ENCODE results near the gene FAXDC2. TPM values are rescaled to one million over a fixed set of nuclear protein-coding genes. Genes with fewer than 3 reads are reported as not detected.
A peak's percentile ranks its signal among the peaks of the same experiment; 100 is the strongest.

FAXDC2 gene
- total and polyA plus RNA-seq, 4 donors = 14.0 to 46.8 (median 28.2) TPM

DNA sequence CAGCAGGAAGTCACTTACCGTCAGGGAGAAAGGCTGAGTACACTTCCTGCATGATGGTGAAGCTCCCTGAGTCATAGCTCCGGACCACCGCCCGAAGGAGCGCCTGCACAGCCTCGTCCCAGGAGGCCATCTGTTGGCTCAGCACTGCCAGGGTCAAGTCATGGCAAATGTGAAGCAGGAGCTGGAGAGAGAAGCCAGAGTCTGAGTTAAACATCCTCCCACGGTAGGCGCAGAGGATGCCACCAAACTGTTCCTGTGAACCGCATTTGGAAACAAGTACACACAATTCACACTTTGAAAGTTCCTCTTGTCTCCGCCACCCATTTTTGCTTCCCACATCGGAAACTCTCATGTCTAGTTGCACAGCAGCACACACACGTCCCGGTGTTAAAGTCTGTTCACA, 42.0 kb upstream of the FAXDC2 start:
- Histone ChIP-seq H3K36me3 (ENCODE audit: control insufficient read depth in 1 of 2, insufficient read depth in 2 of 2, low read length in 1 of 2) (peaks cover 5 to 15% of the 10 kb centered on the region in 2 donors), H3K9me3 (ENCODE audit: control insufficient read depth, low read length) (peaks cover 5% of the 10 kb centered on the region), H3K4me1 (ENCODE audit: control insufficient read depth in 1 of 2, insufficient read depth in 2 of 2, low read length in 2 of 2) (no peaks in the 10 kb centered on the region), H3K4me3 (ENCODE audit: low read length in 2 of 2) (no peak overlapping the region), H3K27ac (ENCODE audit: low read depth in 1 of 2, low read length in 2 of 2) (no peak overlapping the region), H3K27me3 (ENCODE audit: control insufficient read depth in 1 of 2, insufficient read depth in 2 of 2, low read length in 1 of 2) (no peaks in the 10 kb centered on the region)
- no peak for DNase-seq
- no peak for ATAC-seq (ENCODE audit: low FRiP score)
- 83 to 85% methylated on average over 13 of the region's 13 CpGs for WGBS, 2 donors
- intact Hi-C loops (cut with DNase I) = no loop called here

DNA sequence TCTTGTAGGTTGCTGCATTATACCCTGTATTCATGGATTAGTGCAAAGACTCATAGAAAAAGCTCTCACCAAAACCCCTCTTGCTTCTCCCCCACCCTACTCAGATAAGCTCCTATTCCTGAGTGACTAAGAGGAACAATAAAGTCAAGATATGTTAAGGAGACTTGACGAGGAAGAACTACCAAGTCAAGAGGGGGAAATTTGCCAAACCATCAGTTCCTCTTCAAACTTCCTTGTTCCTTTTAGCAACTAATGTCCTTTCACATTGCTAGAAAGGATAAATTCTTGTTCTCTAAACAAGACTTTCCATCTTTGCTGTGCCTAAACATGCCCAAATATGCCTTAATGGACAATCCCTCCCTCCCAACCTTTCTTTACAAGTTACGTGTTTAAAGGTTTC, 35.0 kb upstream of the FAXDC2 start:
- Histone ChIP-seq H3K4me1 (ENCODE audit: control insufficient read depth in 1 of 2, insufficient read depth in 2 of 2, low read length in 2 of 2) (no peaks in the 10 kb centered on the region), H3K27me3 (ENCODE audit: control insufficient read depth in 1 of 2, insufficient read depth in 2 of 2, low read length in 1 of 2) (no peaks in the 10 kb centered on the region), H3K4me3 (ENCODE audit: low read length in 2 of 2) (no peak overlapping the region), H3K36me3 (ENCODE audit: control insufficient read depth in 1 of 2, insufficient read depth in 2 of 2, low read length in 1 of 2) (peaks cover 10 to 15% of the 10 kb centered on the region in 2 donors), H3K9me3 (ENCODE audit: control insufficient read depth, low read length) (peaks cover 8% of the 10 kb centered on the region), H3K27ac (ENCODE audit: low read depth in 1 of 2, low read length in 2 of 2) (no peak overlapping the region)
- intact Hi-C loops (cut with DNase I) = no loop called here
- no peak for ATAC-seq (ENCODE audit: low FRiP score)
- WGBS, 2 donors = 92 to 98% methylated on average over 2 of the region's 2 CpGs
- no peak for DNase-seq

DNA sequence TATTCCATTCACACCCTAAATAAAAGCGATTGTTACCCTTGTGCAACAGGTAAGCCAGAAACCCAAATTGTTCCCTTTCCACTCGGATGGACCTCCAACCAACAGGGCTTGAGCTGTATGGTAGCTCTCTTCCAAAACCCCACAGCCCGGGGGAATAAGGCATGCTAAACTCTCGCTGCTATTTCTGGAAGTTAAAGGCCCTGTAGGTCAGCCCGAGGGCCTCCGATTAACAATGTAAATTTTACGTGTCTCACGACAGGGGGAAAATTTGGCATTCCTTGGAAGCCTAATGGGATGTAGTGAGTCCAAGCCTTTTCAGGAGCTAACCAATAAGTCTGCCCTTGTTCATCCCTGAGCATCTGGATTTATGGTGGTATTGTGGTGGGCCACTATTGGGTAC, 34.0 kb upstream of the FAXDC2 start:
- WGBS, 2 donors = 93% methylated on average over 8 of the region's 8 CpGs
- no peak for DNase-seq
- Histone ChIP-seq H3K9me3 (ENCODE audit: control insufficient read depth, low read length) (peaks cover 8% of the 10 kb centered on the region), H3K4me3 (ENCODE audit: low read length in 2 of 2) (no peak overlapping the region), H3K27me3 (ENCODE audit: control insufficient read depth in 1 of 2, insufficient read depth in 2 of 2, low read length in 1 of 2) (no peaks in the 10 kb centered on the region), H3K27ac (ENCODE audit: low read depth in 1 of 2, low read length in 2 of 2) (no peak overlapping the region), H3K4me1 (ENCODE audit: control insufficient read depth in 1 of 2, insufficient read depth in 2 of 2, low read length in 2 of 2) (no peaks in the 10 kb centered on the region), H3K36me3 (ENCODE audit: control insufficient read depth in 1 of 2, insufficient read depth in 2 of 2, low read length in 1 of 2) (peaks cover 10 to 12% of the 10 kb centered on the region in 2 donors)
- no peak for ATAC-seq (ENCODE audit: low FRiP score)
- intact Hi-C loops (cut with DNase I) = no loop called here

DNA sequence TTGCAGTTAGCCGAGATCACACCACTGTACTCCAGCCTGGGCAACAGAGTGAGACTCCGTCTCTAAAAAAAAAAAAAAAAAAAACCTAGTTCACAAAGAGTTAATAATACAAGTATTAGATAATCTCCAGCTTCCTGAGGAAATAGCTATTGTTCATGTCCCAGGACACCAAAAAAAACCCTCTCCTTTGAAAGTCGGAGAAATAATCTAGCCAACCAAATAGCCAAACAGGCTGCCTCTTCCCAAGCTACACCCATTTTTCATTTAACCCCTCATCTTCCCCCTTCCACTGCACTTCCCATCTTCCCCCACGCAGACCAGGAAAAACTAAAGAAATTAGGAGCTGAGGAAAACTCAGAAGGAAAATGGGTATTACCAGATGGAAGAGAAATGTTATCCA, 31.6 kb upstream of the FAXDC2 start:
- H3K36me3 ChIP-seq (ENCODE audit: control insufficient read depth in 1 of 2, insufficient read depth in 2 of 2, low read length in 1 of 2) = peaks cover 4 to 5% of the 10 kb centered on the region in 2 donors
- H3K27ac ChIP-seq (ENCODE audit: low read depth in 1 of 2, low read length in 2 of 2) = no peak overlapping the region
- intact Hi-C loops (cut with DNase I) = no loop called here
- no peaks in the 10 kb centered on the region for H3K27me3 ChIP-seq (ENCODE audit: control insufficient read depth in 1 of 2, insufficient read depth in 2 of 2, low read length in 1 of 2)
- H3K4me3 ChIP-seq (ENCODE audit: low read length in 2 of 2) = no peak overlapping the region
- 73 to 76% methylated on average over 4 of the region's 4 CpGs for WGBS, 2 donors
- H3K4me1 ChIP-seq (ENCODE audit: control insufficient read depth in 1 of 2, insufficient read depth in 2 of 2, low read length in 2 of 2) = no peaks in the 10 kb centered on the region
- no peak for ATAC-seq (ENCODE audit: low FRiP score)
- peaks cover 8% of the 10 kb centered on the region for H3K9me3 ChIP-seq (ENCODE audit: control insufficient read depth, low read length)
- no peak for DNase-seq

DNA sequence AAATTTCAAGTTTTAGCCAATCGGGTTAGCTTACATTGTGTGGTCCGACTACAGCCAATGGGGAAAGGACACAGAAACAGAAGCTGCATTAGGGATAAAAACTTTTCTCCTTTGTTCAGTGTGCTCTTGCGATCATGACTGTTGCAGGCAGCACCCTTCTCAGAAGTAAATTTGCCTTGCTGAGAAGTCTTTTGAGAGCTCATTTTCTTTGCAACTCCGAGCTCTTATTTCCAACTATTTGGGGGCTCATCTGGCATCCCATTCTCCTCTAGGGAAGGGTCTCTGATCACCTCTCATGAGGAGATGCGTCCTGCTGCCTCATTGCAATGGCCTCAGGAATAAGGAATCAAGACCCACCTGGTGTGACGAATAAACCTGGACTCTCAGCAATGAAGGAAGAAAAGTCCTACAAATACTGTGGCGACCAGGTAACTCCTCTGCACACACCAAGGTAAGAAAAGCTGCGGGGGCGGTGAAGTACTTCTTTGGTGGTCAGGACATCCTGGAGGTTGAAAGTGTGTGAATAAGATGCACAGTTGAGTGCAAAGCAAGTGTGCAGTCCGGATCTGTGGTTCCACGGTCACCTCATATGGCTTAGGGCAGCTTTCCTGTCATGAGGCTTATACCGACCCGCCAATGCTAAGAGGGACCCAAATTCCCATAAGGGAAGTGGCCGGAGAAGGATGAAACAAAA, 28.4 kb upstream of the FAXDC2 start:
- intact Hi-C loops (cut with DNase I) = no loop called here
- DNase-seq (no peak), ATAC-seq (ENCODE audit: low FRiP score) (no peak)
- 94 to 98% methylated on average over 14 of the region's 14 CpGs for WGBS, 2 donors
- Histone ChIP-seq H3K4me1 (ENCODE audit: control insufficient read depth in 1 of 2, insufficient read depth in 2 of 2, low read length in 2 of 2) (no peaks in the 10 kb centered on the region), H3K27ac (ENCODE audit: low read depth in 1 of 2, low read length in 2 of 2) (no peak overlapping the region), H3K9me3 (ENCODE audit: control insufficient read depth, low read length) (peaks cover 4% of the 10 kb centered on the region), H3K27me3 (ENCODE audit: control insufficient read depth in 1 of 2, insufficient read depth in 2 of 2, low read length in 1 of 2) (no peaks in the 10 kb centered on the region), H3K4me3 (ENCODE audit: low read length in 2 of 2) (no peak overlapping the region), H3K36me3 (ENCODE audit: control insufficient read depth in 1 of 2, insufficient read depth in 2 of 2, low read length in 1 of 2) (peaks cover 0 to 6% of the 10 kb centered on the region in 2 donors)

DNA sequence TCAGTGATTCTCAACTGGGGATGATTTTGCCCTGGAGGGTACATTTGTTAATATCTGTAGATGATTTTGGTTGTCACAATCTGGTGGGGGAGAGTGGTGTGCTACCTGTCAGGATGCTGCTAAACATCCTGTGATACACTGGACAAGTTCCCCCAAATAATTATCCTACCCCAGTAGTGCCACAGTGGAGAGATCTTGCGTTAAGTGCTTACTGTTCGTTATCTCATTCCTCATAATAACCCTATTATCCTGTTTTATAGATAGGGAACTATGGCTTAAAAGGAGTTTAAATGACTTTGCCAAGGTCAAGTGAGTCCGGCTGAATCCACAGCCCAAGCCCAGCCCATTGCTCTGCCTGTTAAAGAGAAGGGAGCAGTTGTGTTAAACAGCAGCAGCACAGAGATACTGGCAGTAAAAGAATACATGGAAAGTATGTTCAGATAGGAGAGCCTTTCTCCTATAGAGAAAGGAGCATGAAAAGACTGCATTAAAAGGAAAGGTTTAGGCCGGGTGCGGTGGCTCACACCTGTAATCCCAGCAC, 23.5 kb upstream of the FAXDC2 start:
- peaks cover 3 to 13% of the 10 kb centered on the region in 2 donors for H3K36me3 ChIP-seq (ENCODE audit: control insufficient read depth in 1 of 2, insufficient read depth in 2 of 2, low read length in 1 of 2)
- H3K9me3 ChIP-seq (ENCODE audit: control insufficient read depth, low read length) = peaks cover 1% of the 10 kb centered on the region
- ATAC-seq (ENCODE audit: low FRiP score) (no peak), DNase-seq (no peak)
- H3K27ac ChIP-seq (ENCODE audit: low read depth in 1 of 2, low read length in 2 of 2) = peak overlapping the region in 1 of 2 donors; percentile 82
- intact Hi-C loops (cut with DNase I) = no loop called here
- H3K27me3 ChIP-seq (ENCODE audit: control insufficient read depth in 1 of 2, insufficient read depth in 2 of 2, low read length in 1 of 2) = no peaks in the 10 kb centered on the region
- WGBS, 2 donors = 90 to 95% methylated on average over 5 of the region's 5 CpGs
- no peak overlapping the region for H3K4me3 ChIP-seq (ENCODE audit: low read length in 2 of 2)
- H3K4me1 ChIP-seq (ENCODE audit: control insufficient read depth in 1 of 2, insufficient read depth in 2 of 2, low read length in 2 of 2) = no peaks in the 10 kb centered on the region

DNA sequence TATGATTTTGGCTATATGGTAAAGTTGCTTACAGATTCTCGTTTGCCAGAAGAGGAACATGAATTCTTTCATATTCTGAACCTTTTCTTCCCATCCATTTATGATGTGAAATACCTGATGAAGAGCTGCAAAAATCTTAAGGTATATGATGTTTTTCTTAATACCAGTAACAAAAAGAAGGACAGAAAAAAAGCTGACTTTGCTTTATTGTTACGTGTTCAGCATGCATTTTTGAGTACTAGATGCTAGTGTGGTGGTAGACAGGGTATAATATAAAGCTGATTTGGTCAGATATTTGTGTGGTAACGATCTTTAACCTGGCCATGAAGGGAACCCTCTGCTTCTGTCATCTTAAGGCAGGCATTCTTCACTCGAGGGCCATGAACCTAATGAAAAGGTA, 21.3 kb upstream of the FAXDC2 start:
- DNase-seq (no peak), ATAC-seq (ENCODE audit: low FRiP score) (no peak)
- H3K27me3 ChIP-seq (ENCODE audit: control insufficient read depth in 1 of 2, insufficient read depth in 2 of 2, low read length in 1 of 2) = no peaks in the 10 kb centered on the region
- intact Hi-C loops (cut with DNase I) = no loop called here
- 88 to 92% methylated on average over 4 of the region's 4 CpGs for WGBS, 2 donors
- H3K4me1 ChIP-seq (ENCODE audit: control insufficient read depth in 1 of 2, insufficient read depth in 2 of 2, low read length in 2 of 2) = no peaks in the 10 kb centered on the region
- H3K9me3 ChIP-seq (ENCODE audit: control insufficient read depth, low read length) = no peaks in the 10 kb centered on the region
- H3K4me3 ChIP-seq (ENCODE audit: low read length in 2 of 2) = no peak overlapping the region
- peak overlapping the region in 1 of 2 donors; percentile 24 for H3K27ac ChIP-seq (ENCODE audit: low read depth in 1 of 2, low read length in 2 of 2)
- peaks cover 3 to 12% of the 10 kb centered on the region in 2 donors for H3K36me3 ChIP-seq (ENCODE audit: control insufficient read depth in 1 of 2, insufficient read depth in 2 of 2, low read length in 1 of 2)

DNA sequence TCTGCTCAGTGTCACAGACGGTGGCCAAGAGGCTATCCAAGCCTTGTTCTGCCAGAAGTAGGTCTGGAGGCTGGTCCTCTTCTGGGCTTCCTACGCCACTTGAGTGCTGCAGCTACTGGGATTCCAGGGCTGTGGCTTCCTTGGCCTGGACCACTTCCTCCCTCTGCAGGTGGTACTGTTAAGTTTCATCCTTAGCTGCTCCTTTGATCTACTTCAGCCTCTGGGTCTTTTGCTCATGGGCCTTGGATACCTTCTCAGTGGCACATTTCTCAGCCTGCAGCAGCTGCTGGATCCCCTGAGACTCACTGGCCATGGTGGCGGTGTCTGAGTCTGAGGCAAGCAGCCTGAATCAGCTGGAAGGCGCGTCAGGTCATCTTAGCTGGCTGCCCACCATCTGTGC, 18.3 kb upstream of the FAXDC2 start:
- Histone ChIP-seq H3K9me3 (ENCODE audit: control insufficient read depth, low read length) (no peaks in the 10 kb centered on the region), H3K4me1 (ENCODE audit: control insufficient read depth in 1 of 2, insufficient read depth in 2 of 2, low read length in 2 of 2) (no peaks in the 10 kb centered on the region), H3K36me3 (ENCODE audit: control insufficient read depth in 1 of 2, insufficient read depth in 2 of 2, low read length in 1 of 2) (peaks cover 8 to 9% of the 10 kb centered on the region in 2 donors), H3K27me3 (ENCODE audit: control insufficient read depth in 1 of 2, insufficient read depth in 2 of 2, low read length in 1 of 2) (no peaks in the 10 kb centered on the region), H3K4me3 (ENCODE audit: low read length in 2 of 2) (no peak overlapping the region), H3K27ac (ENCODE audit: low read depth in 1 of 2, low read length in 2 of 2) (no peak overlapping the region)
- no peak for DNase-seq
- 84 to 85% methylated on average over 5 of the region's 5 CpGs for WGBS, 2 donors
- intact Hi-C loops (cut with DNase I) = no loop called here
- ATAC-seq (ENCODE audit: low FRiP score) = peak; percentile 12

DNA sequence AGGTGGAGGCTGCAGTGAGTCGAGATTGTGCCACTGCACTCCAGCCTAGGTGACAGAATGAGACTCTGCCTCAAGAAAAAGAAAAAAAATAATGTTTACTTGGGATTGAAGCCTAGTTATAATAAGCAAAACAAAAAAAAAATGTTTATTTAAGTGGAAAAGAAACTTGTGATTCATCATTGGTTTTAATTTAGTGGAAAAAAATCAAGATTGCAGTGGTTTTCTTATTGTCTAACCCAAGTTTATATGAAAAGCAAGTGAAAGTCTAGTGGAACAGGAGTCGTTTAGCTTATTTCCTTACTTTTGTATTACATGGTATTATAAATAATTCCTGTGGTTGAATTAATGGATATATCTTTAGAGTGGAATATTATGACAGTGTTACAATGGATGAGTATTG, 16.4 kb upstream of the FAXDC2 start:
- WGBS, 2 donors = 60 to 65% methylated on average over 2 of the region's 2 CpGs
- no peak overlapping the region for H3K4me3 ChIP-seq (ENCODE audit: low read length in 2 of 2)
- H3K9me3 ChIP-seq (ENCODE audit: control insufficient read depth, low read length) = no peaks in the 10 kb centered on the region
- H3K4me1 ChIP-seq (ENCODE audit: control insufficient read depth in 1 of 2, insufficient read depth in 2 of 2, low read length in 2 of 2) = no peaks in the 10 kb centered on the region
- ATAC-seq (ENCODE audit: low FRiP score) = no peak
- DNase-seq = no peak
- intact Hi-C loops (cut with DNase I) = no loop called here
- peaks cover 6 to 8% of the 10 kb centered on the region in 2 donors for H3K36me3 ChIP-seq (ENCODE audit: control insufficient read depth in 1 of 2, insufficient read depth in 2 of 2, low read length in 1 of 2)
- no peaks in the 10 kb centered on the region for H3K27me3 ChIP-seq (ENCODE audit: control insufficient read depth in 1 of 2, insufficient read depth in 2 of 2, low read length in 1 of 2)
- H3K27ac ChIP-seq (ENCODE audit: low read depth in 1 of 2, low read length in 2 of 2) = no peak overlapping the region

Data from aorta (tissue), 5 donors.